K562 (cell line): ENCODE results near the gene GSK3B. TPM values are rescaled to one million over a fixed set of nuclear protein-coding genes. Genes with fewer than 3 reads are reported as not detected.
A peak's percentile ranks its signal among the peaks of the same experiment; 100 is the strongest.

Experiments
- ATAC-seq: fragments of 200-7000 bp; cut with Tn5 transposase; 3 replicates; pipeline ENCODE4 v1.9.1; 2020; ENCODE audit warnings: moderate library complexity
- BruUV-seq: library from RNA; stranded (reverse); fragments of 400-500 nt; replicated peaks from 2 replicates; lab custom pipeline; 2021; lab: Mats Ljungman, UMichigan
- CTCF ChIA-PET: fragments of 300-600 bp; formaldehyde crosslinking; extraction: SDS; loops from one replicate; lab custom pipeline; 2021; ENCODE audit warnings: low intra/inter-chr PET ratio; lab: Yijun Ruan, JAX
- POLR2A ChIA-PET: fragments of 300-600, 350-650 bp; sonication (Branson Sonifier 250); formaldehyde crosslinking; extraction: SDS; loops from one replicate; lab custom pipeline; 2021; ENCODE audit warnings: antibody characterized with exemption, inconsistent platforms; lab: Yijun Ruan, JAX
- DNase-seq, 4 experiments: peaks; one replicate each; pipeline versions ENCODE4 v3.0.0 to v3.0.0-alpha.2; 2011 to 2018; ENCODE audit warnings: low spot score in 3 of 4, mixed read lengths in 3 of 4; ENCODE audit errors: extremely low read depth in 1 of 4
- FAIRE-seq: peaks from 2 replicates; lab custom pipeline; 2011; peaks lifted over from hg19 to GRCh38; lab: Jason Lieb, UNC
- H2AFZ ChIP-seq: 2 replicates; pipeline ENCODE4 v1.6.0; 2011; ENCODE audit warnings: low read depth, low read length, control low read depth, inconsistent platforms
- H3K27ac ChIP-seq: fragments of 200-600 bp; 3 replicates; pipeline ENCODE4 v1.8.0; 2011; ENCODE audit warnings: low read depth, mild to moderate bottlenecking, control low read depth, inconsistent platforms, low read length, moderate library complexity, mixed read lengths; ENCODE audit errors: extremely low read depth
- H3K27me3 ChIP-seq, 2 experiments: fragments of 300-600 bp in 1 of 2; 2 replicates in 1 of 2; 3 replicates in 1 of 2; pipeline versions ENCODE4 v1.6.0 to v1.8.0; 2011; ENCODE audit warnings: inconsistent platforms in 2 of 2, low read length in 2 of 2, mild to moderate bottlenecking in 1 of 2, mixed read lengths in 1 of 2, moderate library complexity in 1 of 2; ENCODE audit not compliant: control insufficient read depth in 2 of 2, insufficient read depth in 2 of 2
- H3K36me3 ChIP-seq: fragments of 300-600 bp; 3 replicates; pipeline ENCODE4 v1.8.0; 2011; ENCODE audit warnings: mild to moderate bottlenecking, low read length, inconsistent platforms; ENCODE audit not compliant: control insufficient read depth, insufficient read depth
- H3K4me1 ChIP-seq, 2 experiments: fragments of 200-600 bp in 1 of 2; replicated peaks in 1 of 2; 2 replicates in 1 of 2; 3 replicates in 1 of 2; pipeline versions ENCODE4 v1.5.1 to v1.8.0; 2011; ENCODE audit warnings: inconsistent platforms in 2 of 2, low read length in 2 of 2, mild to moderate bottlenecking in 1 of 2, mixed read lengths in 1 of 2, moderate library complexity in 1 of 2; ENCODE audit not compliant: control insufficient read depth in 2 of 2, insufficient read depth in 2 of 2
- H3K4me2 ChIP-seq: 2 replicates; pipeline ENCODE4 v1.6.1; 2011; ENCODE audit warnings: low read length, control low read depth, inconsistent platforms, mixed read lengths; ENCODE audit not compliant: insufficient read depth
- H3K4me3 ChIP-seq: fragments of 200-600 bp; sonication (generic), shearing (Covaris generic); 2 replicates; pipeline ENCODE4 v1.5.1; 2016; ENCODE audit warnings: control low read depth, inconsistent platforms
- H3K79me2 ChIP-seq: fragments of 200-600 bp; 3 replicates; pipeline ENCODE4 v1.8.0; 2011; ENCODE audit warnings: low read length, inconsistent platforms; ENCODE audit not compliant: control insufficient read depth, insufficient read depth
- H3K9ac ChIP-seq, 2 experiments: 2 replicates each; pipeline versions ENCODE4 v1.6.0 to v1.6.1; 2011; ENCODE audit warnings: low read depth in 2 of 2, low read length in 2 of 2, control low read depth in 1 of 2, inconsistent platforms in 1 of 2, mild to moderate bottlenecking in 1 of 2, mixed read lengths in 1 of 2; ENCODE audit not compliant: insufficient read depth in 1 of 2
- H3K9me1 ChIP-seq: one replicate; pipeline ENCODE4 v1.6.0; 2011; ENCODE audit warnings: inconsistent platforms, mild to moderate bottlenecking, low read length, moderate library complexity; ENCODE audit not compliant: control insufficient read depth, insufficient read depth
- H3K9me3 ChIP-seq: replicated peaks from 2 replicates; pipeline ENCODE4 v1.5.1; 2011; ENCODE audit warnings: low read depth, low read length, inconsistent platforms; ENCODE audit not compliant: control insufficient read depth, insufficient read depth
- H4K20me1 ChIP-seq: replicated peaks from 2 replicates; pipeline ENCODE4 v1.6.1; 2011; ENCODE audit warnings: low read length, inconsistent platforms, mixed read lengths; ENCODE audit not compliant: control insufficient read depth, insufficient read depth
- WGBS: fragments of 100-300 bp; shearing (Covaris generic); methylation state at CpG from one replicate; pipeline ENCODE4 v1.1.6; 2016; ENCODE audit warnings: low coverage, mixed read lengths; ENCODE audit not compliant: insufficient coverage; ENCODE audit errors: missing lambda C conversion rate; 5-methylcytosine and 5-hydroxymethylcytosine counted together
- in situ Hi-C: fragments of 300-500 bp; cut with MboI; formaldehyde crosslinking; loops from 4 replicates; pipeline ENCODE4 v1.15.0; 2018; ENCODE audit warnings: inconsistent platforms, mixed read lengths
- intact Hi-C: fragments of 100-400 bp; cut with micrococcal nuclease; formaldehyde crosslinking; loops from 2 replicates; pipeline ENCODE4 v1.14.2; 2022
- polyA plus RNA-seq, 8 experiments: library from polyadenylated mRNA; depleted of rRNA in 4 of 8; stranded (reverse) in 5 of 8; unstranded in 3 of 8; fragments of >200 nt; fragmentation: Nextera tagmentation in 2 of 8; fragmentation: Illumina TruSeq in 1 of 8; extraction: Ambion mirVana in 2 of 8; extraction: Trizol in 1 of 8; gene quantifications; 2 replicates each; pipeline versions ENCODE4 v1.2.1 to v1.2.3, GENCODE V29; 2011 to 2014; ENCODE audit warnings: inconsistent platforms in 1 of 8, missing spikeins in 1 of 8
- total RNA-seq, 7 experiments: library from RNA; depleted of rRNA in 6 of 7; stranded (reverse); fragments of >200 nt in 6 of 7; fragmentation: Illumina TruSeq in 2 of 7; extraction: Trizol in 2 of 7; gene quantifications; 2 replicates each; pipeline versions ENCODE4 v1.2.1 to v1.2.3, GENCODE V29; 2011 to 2021; ENCODE audit warnings: low replicate concordance in 1 of 7
- TF ChIP-seq, protein P1 (sequence below): fragments of 250-450 bp; sonication (Bioruptor Pico); IDR thresholded peaks from 2 replicates; pipeline ENCODE4 v1.5.0; 2020; ENCODE audit warnings: mild to moderate bottlenecking, borderline replicate concordance
- TF ChIP-seq, protein P2 (sequence below), 2 experiments: fragments of 450-650 bp in 1 of 2; sonication (generic) in 1 of 2; formaldehyde crosslinking in 1 of 2; IDR thresholded peaks; 2 replicates each; pipeline versions ENCODE4 v1.7.1 to v1.9.0; 2016 to 2022; ENCODE audit warnings: inconsistent platforms in 1 of 2, mild to moderate bottlenecking in 1 of 2, missing genetic modification reagents in 1 of 2

The GSK3B gene
- total and polyA plus RNA-seq, 9 of the 15 experiments (the other 6 are each of a cell fraction or from before 2014, with no cell fraction given): 4.7 to 25.0 (median 18.7) TPM

DNA sequence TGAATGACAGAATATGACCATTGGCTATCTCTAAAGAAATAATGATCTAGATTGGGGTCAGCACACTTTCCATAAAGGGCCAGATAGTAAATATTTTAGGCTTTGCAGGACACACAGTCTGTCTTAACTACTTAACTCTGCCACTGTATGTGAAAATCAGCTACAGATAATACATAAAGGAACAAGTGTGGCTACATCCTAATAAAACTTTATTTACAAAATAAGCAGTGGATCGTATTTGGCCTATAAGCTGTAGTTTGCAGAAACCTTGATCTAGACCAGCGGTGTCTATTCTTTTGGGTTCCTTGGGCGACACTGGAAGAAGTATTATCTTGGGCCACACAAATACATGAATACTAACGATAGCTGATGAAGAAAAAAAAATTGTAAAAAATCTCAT, 27.6 kb downstream of the GSK3B start:
- intact Hi-C loops: no loop called here
- ATAC-seq (no peak), FAIRE-seq (no peak), DNase-seq (no peak)
- Histone ChIP-seq H3K79me2 (peaks cover 80% of the 10 kb centered on the region), H2AFZ (no peak overlapping the region), H3K36me3 (0 out of 3 replicates have a peak, but pooled peaks cover 2% of the 10 kb centered on the region), H3K4me3 (no peak overlapping the region), H3K4me2 (no peak overlapping the region), H3K9me3 (no peaks in the 10 kb centered on the region), H4K20me1 (no peaks in the 10 kb centered on the region), H3K4me1 (no peaks in the 10 kb centered on the region), H3K9ac (no peak overlapping the region), H3K9me1 (no peaks in the 10 kb centered on the region), H3K27me3 (no peaks in the 10 kb centered on the region), H3K27ac (no peak overlapping the region)
- ChIA-PET POLR2A (interaction anchor here (0.7 kb wide), 1 partner anchor 169 kb away, joined by 3 read pairs; no protein-coding TSS in a partner anchor), CTCF (no interaction called here)
- WGBS: 72% methylated on average over 4 of the region's 4 CpGs
- in situ Hi-C loops: no loop called here
- TF ChIP-seq, protein P1, sequence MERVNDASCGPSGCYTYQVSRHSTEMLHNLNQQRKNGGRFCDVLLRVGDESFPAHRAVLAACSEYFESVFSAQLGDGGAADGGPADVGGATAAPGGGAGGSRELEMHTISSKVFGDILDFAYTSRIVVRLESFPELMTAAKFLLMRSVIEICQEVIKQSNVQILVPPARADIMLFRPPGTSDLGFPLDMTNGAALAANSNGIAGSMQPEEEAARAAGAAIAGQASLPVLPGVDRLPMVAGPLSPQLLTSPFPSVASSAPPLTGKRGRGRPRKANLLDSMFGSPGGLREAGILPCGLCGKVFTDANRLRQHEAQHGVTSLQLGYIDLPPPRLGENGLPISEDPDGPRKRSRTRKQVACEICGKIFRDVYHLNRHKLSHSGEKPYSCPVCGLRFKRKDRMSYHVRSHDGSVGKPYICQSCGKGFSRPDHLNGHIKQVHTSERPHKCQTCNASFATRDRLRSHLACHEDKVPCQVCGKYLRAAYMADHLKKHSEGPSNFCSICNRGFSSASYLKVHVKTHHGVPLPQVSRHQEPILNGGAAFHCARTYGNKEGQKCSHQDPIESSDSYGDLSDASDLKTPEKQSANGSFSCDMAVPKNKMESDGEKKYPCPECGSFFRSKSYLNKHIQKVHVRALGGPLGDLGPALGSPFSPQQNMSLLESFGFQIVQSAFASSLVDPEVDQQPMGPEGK (CRISPR knock-in tag): no peak
- TF ChIP-seq, protein P2, sequence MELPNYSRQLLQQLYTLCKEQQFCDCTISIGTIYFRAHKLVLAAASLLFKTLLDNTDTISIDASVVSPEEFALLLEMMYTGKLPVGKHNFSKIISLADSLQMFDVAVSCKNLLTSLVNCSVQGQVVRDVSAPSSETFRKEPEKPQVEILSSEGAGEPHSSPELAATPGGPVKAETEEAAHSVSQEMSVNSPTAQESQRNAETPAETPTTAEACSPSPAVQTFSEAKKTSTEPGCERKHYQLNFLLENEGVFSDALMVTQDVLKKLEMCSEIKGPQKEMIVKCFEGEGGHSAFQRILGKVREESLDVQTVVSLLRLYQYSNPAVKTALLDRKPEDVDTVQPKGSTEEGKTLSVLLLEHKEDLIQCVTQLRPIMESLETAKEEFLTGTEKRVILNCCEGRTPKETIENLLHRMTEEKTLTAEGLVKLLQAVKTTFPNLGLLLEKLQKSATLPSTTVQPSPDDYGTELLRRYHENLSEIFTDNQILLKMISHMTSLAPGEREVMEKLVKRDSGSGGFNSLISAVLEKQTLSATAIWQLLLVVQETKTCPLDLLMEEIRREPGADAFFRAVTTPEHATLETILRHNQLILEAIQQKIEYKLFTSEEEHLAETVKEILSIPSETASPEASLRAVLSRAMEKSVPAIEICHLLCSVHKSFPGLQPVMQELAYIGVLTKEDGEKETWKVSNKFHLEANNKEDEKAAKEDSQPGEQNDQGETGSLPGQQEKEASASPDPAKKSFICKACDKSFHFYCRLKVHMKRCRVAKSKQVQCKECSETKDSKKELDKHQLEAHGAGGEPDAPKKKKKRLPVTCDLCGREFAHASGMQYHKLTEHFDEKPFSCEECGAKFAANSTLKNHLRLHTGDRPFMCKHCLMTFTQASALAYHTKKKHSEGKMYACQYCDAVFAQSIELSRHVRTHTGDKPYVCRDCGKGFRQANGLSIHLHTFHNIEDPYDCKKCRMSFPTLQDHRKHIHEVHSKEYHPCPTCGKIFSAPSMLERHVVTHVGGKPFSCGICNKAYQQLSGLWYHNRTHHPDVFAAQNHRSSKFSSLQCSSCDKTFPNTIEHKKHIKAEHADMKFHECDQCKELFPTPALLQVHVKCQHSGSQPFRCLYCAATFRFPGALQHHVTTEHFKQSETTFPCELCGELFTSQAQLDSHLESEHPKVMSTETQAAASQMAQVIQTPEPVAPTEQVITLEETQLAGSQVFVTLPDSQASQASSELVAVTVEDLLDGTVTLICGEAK (IDR thresholded peaks at IDR 0.05): peak; percentile 75
- TF ChIP-seq, protein P2 (CRISPR knock-in tag; IDR thresholded peaks at IDR 0.05): no peak
- BruUV-seq: no TSS peak
